ENCODE data around the gene DDB1. TPM values are rescaled to one million over a fixed set of nuclear protein-coding genes. Genes with fewer than 3 reads are reported as not detected.

DDB1 gene
- total RNA-seq, 1 donor from 2014 or later, result 218 TPM

GRCh38 chr11:61307354-61307753 lies 25.6 kb downstream of the DDB1 start:
- ATAC-seq (ENCODE audit: low read depth) (no peak), DNase-seq (no peak)
- Mint-ChIP-seq H3K4me3 (no peak overlapping the region), H3K36me3 (ENCODE audit: low read depth) (peaks cover 32% of the 10 kb centered on the region), H3K27me3 (no peaks in the 10 kb centered on the region), H3K4me1 (no peaks in the 10 kb centered on the region), H3K9me3 (no peaks in the 10 kb centered on the region), H3K27ac (no peak overlapping the region)
- ChIA-PET POLR2A (no interaction called here), CTCF (no interaction called here)
- no peak for TF ChIP-seq CTCF (IDR thresholded peaks at IDR 0.05)
- intact Hi-C loops (cut with micrococcal nuclease), result no loop called here

GRCh38 chr11:61306221-61306620 lies 26.7 kb downstream of the DDB1 start:
- H3K27me3 Mint-ChIP-seq, result no peaks in the 10 kb centered on the region
- no peak for DNase-seq
- ChIA-PET POLR2A (no interaction called here), CTCF (no interaction called here)
- no peak overlapping the region for H3K4me3 Mint-ChIP-seq
- no peak overlapping the region for H3K27ac Mint-ChIP-seq
- no peaks in the 10 kb centered on the region for H3K9me3 Mint-ChIP-seq
- H3K36me3 Mint-ChIP-seq (ENCODE audit: low read depth), result peaks cover 43% of the 10 kb centered on the region
- intact Hi-C loops (cut with micrococcal nuclease), result no loop called here
- no peaks in the 10 kb centered on the region for H3K4me1 Mint-ChIP-seq
- no peak for TF ChIP-seq CTCF (IDR thresholded peaks at IDR 0.05)
- ATAC-seq (ENCODE audit: low read depth), result no peak

- intact Hi-C loops (cut with micrococcal nuclease), result no loop called here
- Mint-ChIP-seq H3K27me3 (no peaks in the 10 kb centered on the region), H3K4me1 (no peaks in the 10 kb centered on the region), H3K9me3 (no peaks in the 10 kb centered on the region), H3K36me3 (ENCODE audit: low read depth) (peaks cover 51% of the 10 kb centered on the region), H3K27ac (no peak overlapping the region), H3K4me3 (no peak overlapping the region)
- ChIA-PET CTCF (no interaction called here), POLR2A (no interaction called here)
- ATAC-seq (ENCODE audit: low read depth) (no peak), DNase-seq (no peak)
- no peak for TF ChIP-seq CTCF (IDR thresholded peaks at IDR 0.05)
Observed at GRCh38 chr11:61305417-61305816, 27.5 kb downstream of the DDB1 start.

GRCh38 chr11:61303725-61304124 lies 29.2 kb downstream of the DDB1 start:
- CTCF ChIA-PET, result no interaction called here
- intact Hi-C loops (cut with micrococcal nuclease), result no loop called here
- POLR2A ChIA-PET, result no interaction called here

GRCh38 chr11:61302550-61302949 lies 30.4 kb downstream of the DDB1 start:
- H3K9me3 Mint-ChIP-seq, result no peaks in the 10 kb centered on the region
- CTCF ChIA-PET, result interaction anchor here (1.4 kb wide), 1 partner anchor 471 kb away, joined by 4 read pairs; no protein-coding TSS in a partner anchor
- POLR2A ChIA-PET, result no interaction called here
- no peaks in the 10 kb centered on the region for H3K27me3 Mint-ChIP-seq
- H3K4me1 Mint-ChIP-seq, result no peaks in the 10 kb centered on the region
- H3K27ac Mint-ChIP-seq, result no peak overlapping the region
- ATAC-seq (ENCODE audit: low read depth) (no peak), DNase-seq (no peak)
- H3K4me3 Mint-ChIP-seq, result no peak overlapping the region
- peaks cover 75% of the 10 kb centered on the region for H3K36me3 Mint-ChIP-seq (ENCODE audit: low read depth)
- intact Hi-C loops (cut with micrococcal nuclease), result no loop called here
- TF ChIP-seq CTCF (IDR thresholded peaks at IDR 0.05), result no peak

More at GRCh38 chr11:61303725-61304124, 29.2 kb downstream of the DDB1 start:
- H3K36me3 Mint-ChIP-seq (ENCODE audit: low read depth), result peaks cover 67% of the 10 kb centered on the region
- TF ChIP-seq CTCF (IDR thresholded peaks at IDR 0.05), result no peak
- no peaks in the 10 kb centered on the region for H3K4me1 Mint-ChIP-seq
- no peak overlapping the region for H3K27ac Mint-ChIP-seq
- DNase-seq, result no peak
- H3K27me3 Mint-ChIP-seq, result no peaks in the 10 kb centered on the region
- H3K4me3 Mint-ChIP-seq, result no peak overlapping the region
- no peak for ATAC-seq (ENCODE audit: low read depth)
- no peaks in the 10 kb centered on the region for H3K9me3 Mint-ChIP-seq

Data from activated B cell treated with CpG ODN at 0.5 μM for 24 hours (primary cell).